Measurements from ENCODE around the gene NOB1.
"Not testable (repeated sequence)": the region's sequence is repeated elsewhere in the genome, so short reads cannot be mapped to it uniquely, and the experiment has no call there.

Gene NOB1

DNA sequence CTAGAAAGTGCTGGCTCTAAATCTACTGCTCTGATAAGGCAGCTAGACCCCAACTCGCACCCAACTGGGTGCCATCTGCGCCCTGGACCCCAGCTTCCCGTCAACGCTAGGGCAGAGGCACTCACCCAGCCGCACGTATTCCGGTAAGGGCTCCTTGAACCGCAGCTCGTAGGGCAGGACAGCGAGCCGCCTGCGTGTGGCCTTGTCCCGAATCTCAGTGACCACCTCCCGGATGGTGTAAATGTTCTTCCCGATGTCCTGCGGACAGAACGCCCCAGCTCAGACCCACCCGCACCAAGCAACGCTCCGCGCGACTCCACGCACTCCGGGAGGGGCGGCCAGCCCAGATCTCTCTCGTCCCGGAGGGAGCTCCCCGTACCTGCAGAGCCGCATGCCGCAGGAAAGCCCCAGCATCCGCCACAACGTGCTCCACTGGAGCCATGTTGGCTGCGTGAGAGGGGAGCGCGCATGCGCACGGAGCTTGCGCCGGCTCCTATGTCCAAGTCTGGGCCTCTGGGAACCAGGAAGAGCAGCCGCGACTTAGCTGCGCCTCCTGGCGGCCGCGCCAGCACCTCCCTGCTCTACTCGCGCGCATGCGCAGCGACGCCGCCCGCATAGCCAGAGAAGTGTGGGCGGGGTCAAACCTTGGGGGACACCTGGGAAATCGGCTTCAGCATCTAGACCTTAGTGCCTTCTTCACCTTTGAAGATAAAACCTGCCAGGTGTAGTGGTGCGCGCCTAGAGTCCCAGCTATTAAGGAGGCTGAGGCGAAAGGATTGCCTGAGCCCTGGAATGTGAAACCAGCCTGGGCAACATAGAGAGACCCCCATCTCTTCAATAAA lies at the start of gene NOB1:
Gene NOB1, minus strand, starts transcription at position 458 of the 842 bp plus-strand sequence. Its CDS starts 16 bp downstream, at position 442.
- peak; percentile 95 for DNase-seq (ENCODE audit: low read depth)

DNA sequence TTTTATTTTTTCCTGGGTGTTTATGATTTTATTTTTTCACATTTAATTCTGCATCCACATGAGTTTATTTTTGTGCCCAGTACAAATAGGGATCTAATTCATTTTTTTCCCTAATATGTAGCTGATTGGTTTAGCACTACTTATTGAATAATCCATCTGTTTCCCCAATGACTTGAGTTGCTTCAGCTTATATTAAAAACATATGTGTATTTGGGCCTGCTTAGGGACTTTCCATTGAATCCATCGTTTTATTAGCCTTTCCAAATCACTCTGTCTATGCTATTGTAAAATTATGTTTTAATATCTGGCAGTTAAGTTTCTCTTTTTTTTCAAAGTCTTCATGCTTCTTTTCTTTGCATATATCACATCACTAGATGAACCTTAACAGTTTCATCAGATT lies 49.6 kb upstream of the NOB1 start:
- no peak for DNase-seq (ENCODE audit: low read depth)

GRCh38 chr16:69799611-69800031 lies 44.9 kb upstream of the NOB1 start:
- DNase-seq (ENCODE audit: low read depth) = no peak

- DNase-seq (ENCODE audit: low read depth) = no peak
Observed at GRCh38 chr16:69798466-69798865, 43.7 kb upstream of the NOB1 start.

DNA sequence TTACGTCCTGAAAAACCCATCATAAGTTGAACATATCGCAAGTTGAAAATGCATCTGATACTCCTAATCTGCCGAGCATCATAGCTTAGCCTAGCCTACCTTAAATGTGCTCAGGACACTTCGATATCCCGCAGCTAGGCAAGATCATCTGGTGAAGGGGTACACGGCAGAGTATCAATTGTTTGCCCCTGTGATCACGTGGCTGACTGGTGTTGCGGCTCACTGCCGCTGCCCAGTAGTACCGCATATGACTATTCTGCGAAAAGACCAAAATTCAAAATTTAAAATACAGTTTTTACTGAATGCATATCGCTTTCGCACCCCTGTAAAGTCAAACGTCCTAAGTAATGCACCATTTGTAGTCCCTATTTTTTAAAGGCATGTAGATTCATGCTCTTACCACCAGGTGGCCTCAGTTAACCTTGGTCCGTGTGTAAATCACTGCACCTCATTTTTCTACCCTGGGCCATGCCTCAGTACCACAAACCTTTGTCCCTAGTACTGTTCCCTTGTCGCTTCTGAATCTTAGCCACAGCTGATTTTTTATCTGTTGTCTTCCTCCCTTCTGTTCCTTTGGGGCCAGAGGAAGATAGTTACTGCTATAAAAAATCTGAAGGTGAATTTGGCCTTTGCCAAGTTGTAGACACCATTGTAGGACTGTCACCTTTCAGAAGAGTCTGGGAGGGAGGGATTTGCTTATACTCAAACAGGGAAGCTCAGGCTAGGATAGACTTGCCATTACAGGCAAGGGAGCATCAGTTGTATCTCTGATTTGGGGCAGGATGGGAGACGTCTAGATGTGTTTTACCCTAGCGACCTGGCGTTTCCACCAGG lies 41.8 kb upstream of the NOB1 start:
- no peak for DNase-seq (ENCODE audit: low read depth)

DNA sequence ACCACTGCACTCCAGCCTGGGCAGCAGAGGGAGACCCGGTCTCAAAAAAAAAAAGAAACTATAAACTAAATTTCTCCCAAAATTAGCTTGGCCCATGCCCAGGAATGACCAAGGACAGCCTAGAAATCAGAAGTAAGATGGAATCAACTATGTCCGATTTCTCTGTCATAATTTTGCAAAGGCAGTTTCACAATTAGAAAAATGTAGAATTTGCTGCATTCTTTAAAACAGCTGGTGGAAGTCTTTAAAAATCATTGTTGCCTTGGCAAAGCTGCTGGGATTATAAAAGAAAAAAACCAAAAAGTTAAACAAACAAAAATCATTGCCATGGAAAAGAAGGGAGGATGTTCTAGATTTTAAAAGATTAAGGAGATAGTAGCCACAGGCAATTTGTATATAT lies 39.8 kb upstream of the NOB1 start:
- no peak for DNase-seq (ENCODE audit: low read depth)

GRCh38 chr16:69793526-69793925 lies 38.8 kb upstream of the NOB1 start:
- no peak for DNase-seq (ENCODE audit: low read depth)

DNA sequence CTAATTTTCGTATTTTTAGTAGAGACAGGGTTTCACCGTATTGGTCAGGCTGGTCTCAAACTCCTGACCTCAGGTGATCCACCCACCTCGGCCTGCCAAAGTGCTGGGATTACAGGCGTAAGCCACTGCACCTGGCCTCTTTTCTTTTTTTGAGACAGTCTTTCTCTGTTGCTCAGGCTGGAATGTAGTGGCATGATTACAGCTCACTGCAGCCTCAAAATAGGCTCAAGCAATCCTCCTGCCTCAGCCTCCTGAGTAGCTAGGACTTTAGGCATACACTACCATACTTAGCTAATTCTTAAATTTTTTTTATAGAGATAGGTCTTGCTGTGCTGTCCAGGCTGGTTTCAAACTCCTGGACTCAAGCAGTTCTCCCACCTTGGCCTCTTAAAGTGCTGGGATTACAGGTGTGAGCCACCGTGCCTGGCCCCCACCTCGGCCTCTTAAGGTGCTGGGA lies 36.7 kb upstream of the NOB1 start:
- not testable (repeated sequence) for DNase-seq (ENCODE audit: low read depth)

DNA sequence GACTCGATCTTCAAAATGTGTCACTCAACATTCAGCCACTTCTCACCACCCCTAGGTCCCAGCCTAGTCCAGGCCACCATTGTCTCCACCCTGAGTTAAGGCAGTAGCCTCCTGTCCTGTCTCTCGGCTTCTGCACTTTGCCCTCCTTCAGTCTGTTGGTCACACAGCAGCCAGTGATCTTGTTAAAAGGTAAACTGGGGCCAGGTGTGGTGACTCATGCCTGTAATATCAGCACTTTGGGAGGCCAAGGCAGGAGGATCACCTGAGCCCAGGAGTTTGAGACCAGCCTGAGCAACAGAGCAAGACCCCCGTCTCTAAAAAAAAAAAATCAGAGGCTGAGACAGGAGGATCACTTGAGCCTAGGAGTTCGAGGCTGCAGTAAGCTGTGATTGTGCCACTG lies 33.2 kb upstream of the NOB1 start:
- DNase-seq (ENCODE audit: low read depth) = no peak

DNA sequence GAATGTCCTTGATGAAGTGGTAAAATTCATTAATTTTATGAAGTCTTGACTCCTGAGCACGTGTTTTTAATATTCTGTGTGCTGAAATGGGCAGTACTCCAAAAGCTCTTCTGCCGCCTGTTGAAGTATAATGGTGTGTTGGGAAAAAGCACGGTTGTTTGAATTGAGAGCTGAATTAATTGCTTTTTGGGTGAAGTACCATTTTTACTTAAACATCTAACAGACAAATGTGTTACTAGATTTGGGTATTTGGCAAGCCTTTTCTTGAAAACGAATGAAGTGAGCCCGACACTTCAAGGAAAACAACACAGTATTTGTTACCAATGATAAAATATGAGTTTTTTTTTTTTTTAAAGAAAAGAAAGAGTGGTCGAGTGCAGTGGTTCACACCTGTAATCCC lies 29.9 kb upstream of the NOB1 start:
- no peak for DNase-seq (ENCODE audit: low read depth)

DNA sequence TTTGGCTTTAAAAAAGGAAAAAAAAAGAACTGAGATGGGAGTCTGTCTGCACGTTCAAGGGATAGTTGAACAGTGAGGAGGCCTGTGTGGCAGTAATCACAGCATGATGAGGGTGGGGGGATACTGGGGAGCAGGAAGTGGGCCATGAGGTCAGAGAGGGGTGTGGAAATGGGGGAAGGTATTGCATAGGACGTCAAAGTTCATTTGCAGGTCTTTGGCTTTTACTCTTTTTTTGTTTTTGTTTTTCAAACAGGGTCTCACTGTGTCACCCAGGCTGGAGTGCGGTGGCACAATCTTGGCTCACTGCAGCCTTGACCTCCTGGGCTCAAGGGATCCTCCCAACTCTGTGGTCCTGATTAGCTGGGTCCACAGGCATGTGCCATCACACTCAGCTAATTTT lies 26.4 kb upstream of the NOB1 start:
- DNase-seq (ENCODE audit: low read depth) = no peak

DNA sequence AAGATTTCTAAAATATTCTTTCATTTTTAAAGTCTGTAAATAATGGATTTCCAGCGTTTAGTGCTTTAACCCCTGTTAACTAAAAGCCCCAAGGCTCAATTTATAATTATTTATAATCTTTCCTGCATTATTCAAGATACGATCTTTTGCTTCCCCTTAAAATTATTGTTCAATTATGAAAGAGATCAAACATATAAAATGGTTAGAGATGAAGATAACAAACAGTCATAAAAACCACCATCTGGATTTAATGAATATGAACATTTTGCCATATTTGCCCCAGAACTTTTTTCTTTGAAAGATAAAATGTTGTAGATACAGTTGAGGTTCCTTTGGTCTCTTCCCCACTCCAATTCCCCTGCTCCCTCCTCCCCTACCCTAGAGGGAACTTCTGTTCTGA lies 25.0 kb upstream of the NOB1 start:
- no peak for DNase-seq (ENCODE audit: low read depth)

GRCh38 chr16:69775563-69775962 lies 20.8 kb upstream of the NOB1 start:
- no peak for DNase-seq (ENCODE audit: low read depth)

DNA sequence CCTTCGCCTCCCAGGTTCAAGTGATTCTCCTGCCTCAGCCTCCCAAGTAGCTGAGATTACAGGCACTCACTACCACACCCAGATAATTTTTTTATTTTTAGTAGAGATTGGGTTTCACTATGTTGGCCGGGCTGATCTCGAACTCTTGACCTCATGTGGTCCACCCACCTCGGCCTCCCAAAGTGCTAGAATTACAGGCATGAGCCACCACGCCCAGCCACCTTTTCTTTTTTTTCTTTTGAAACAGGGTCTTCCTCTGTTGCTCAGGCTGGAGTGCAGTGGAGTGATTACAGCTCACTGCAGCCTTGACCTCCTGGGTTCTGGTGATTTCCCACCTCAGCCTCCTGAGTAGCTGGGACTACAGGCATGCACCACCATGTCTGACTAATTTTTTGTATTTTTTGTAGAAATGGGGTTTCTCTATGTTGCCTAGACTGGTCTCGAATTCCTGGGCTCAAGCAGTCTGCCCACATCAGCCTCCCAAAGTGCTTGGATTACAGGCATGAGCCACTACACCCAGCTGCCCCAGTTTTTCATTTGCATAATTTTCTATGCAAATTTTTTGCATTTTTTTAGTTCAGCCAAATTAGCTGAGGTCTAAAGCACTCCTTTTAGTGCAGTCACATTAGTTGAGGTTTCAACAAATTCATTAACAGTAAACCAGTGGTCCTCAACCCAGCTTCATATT lies 18.7 kb upstream of the NOB1 start:
- DNase-seq (ENCODE audit: low read depth) = no peak

- no peak for DNase-seq (ENCODE audit: low read depth)
Observed at GRCh38 chr16:69771651-69771967, 16.9 kb upstream of the NOB1 start.

GRCh38 chr16:69769404-69769803 lies 14.7 kb upstream of the NOB1 start:
- no peak for DNase-seq (ENCODE audit: low read depth)

- no peak for DNase-seq (ENCODE audit: low read depth)
Observed at GRCh38 chr16:69768666-69769065, 13.9 kb upstream of the NOB1 start.

DNA sequence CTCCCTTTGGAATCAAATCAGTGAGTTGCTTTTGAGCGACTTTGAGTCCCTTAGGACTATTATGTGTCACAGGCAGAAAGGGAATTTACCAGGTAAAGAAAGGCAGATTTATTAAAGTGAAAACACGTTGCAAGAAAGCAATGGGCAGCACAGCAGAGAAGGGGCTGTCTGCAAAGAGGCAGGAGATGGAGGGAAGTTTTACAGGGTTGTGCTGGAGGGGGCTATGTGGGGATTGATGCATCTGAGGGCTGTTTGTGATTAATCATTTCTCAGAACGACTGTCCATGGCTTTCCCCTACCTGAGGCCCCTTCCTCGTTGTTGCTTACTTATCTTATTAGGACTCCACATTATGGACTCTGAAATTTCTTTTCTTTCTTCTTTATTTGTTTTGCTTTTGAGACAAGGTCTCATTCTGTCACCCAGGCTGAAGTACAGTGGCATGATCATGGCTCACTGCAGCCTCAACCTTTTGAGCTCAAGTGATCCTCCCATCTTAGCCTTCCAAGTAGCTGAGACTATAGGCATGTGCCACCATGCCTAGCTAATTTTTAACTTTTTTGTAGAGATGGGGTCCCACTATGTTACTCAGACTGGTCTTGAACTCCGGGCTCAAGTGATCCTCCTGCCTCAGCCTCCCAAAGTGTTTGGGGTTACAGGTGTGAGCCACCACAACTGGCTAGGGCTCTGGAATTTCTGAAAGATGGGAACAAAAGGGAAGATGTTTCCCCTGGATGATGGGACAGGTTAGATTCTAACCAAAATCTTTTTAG lies 12.9 kb upstream of the NOB1 start:
- no peak for DNase-seq (ENCODE audit: low read depth)

DNA sequence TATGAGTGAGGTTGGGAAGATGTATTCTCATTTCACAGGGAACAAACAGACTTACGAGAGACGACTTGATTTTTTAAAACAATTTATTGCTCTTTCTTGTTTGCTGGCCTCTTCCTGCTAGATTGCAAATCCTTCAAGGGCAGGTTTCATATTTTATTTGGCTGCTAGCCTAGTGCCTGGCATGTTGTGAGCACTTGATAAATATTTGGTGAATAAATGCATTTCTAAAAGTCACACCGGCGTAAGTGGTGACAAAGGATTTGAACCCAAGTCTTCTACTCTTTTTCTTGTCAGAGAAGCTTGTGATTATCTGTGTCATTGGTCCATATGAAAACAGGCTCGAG lies 8.8 kb upstream of the NOB1 start:
- no peak for DNase-seq (ENCODE audit: low read depth)

DNA sequence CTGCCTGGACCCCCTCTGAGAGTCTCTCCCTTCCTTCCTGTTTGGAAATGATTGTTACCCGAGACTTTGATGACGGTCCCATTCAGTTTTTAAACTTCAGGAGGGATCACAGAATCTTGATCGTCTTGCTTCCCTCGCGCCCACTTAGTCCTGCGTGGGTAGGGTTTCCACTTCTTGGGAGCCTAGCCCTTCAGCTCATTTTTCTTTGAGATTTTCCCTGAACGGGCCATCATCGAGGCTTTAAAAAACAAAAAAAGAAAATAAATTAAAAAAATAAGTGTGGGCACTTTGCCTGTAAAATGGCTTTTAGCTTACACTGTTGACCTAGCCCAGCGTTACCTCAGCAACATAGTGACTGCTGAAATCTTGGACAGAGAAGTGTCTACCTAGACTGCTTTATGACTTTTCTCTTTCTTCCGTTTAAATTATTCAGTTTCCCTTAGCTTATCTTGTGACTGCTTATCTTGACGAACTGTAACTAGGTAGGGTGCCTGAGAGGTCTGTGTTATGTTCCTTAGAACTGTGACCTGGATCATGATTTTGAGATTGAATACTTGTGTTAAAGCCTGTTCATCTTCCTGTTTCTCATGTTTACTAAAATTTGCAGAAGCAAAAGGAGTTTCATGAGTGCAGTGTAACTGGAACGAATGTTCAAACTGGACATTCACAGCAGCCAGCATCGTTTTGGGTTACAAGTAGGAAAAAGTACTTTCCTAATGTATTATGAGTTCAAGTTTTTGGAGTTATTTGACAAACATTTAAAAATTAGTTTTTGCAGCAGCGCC lies 8.3 kb upstream of the NOB1 start:
- DNase-seq (ENCODE audit: low read depth) = no peak

Measured in stimulated activated CD8-positive, alpha-beta memory T cell treated with anti-CD3 and anti-CD28 coated beads, Interleukin-12 subunit alpha, Interleukin-12 subunit beta, amount 100 ng/mL, for 1 hour (primary cell).